ENCODE measurements around the gene LPAR4. TPM values are rescaled to one million over a fixed set of nuclear protein-coding genes. Genes with fewer than 3 reads are reported as not detected.

Gene LPAR4
- not detected for polyA plus RNA-seq (ENCODE audit: low read depth in 6 of 6)

GRCh38 chrX:78747489-78747888 lies at the start of gene LPAR4:
Gene LPAR4 (plus strand): TSS chrX:78747720. CDS start chrX:78754870, 7,150 bp downstream.
- Mint-ChIP-seq H3K4me3 (peak within 1 kb of the TSS in 2 of 8 donors; percentile 3 to 44), H3K9me3 (no peaks in the 10 kb centered on the region), H3K27ac (peak within 1 kb of the TSS in 4 of 6 donors; percentile 16 to 74 (median 51)), H3K36me3 (no peaks in the 10 kb centered on the region), H3K4me1 (peaks cover 0 to 12% (median 5%) of the 10 kb centered on the region in 3 donors), H3K27me3 (peaks cover 0 to 9% (median 0%) of the 10 kb centered on the region in 3 donors)
- ATAC-seq (ENCODE audit: low read depth in 2 of 2): no peak
- no peak for DNase-seq

GRCh38 chrX:78706071-78706470 lies 41.4 kb upstream of the LPAR4 start:
- ATAC-seq (ENCODE audit: low read depth in 2 of 2) (no peak), DNase-seq (no peak)
- peak overlapping the region in 1 of 6 donors; percentile 27 for H3K27ac Mint-ChIP-seq
- no peaks in the 10 kb centered on the region for H3K36me3 Mint-ChIP-seq
- H3K4me3 Mint-ChIP-seq: no peak overlapping the region
- H3K9me3 Mint-ChIP-seq: peaks cover 0 to 8% (median 4%) of the 10 kb centered on the region in 7 donors
- H3K4me1 Mint-ChIP-seq: peaks cover 0 to 5% (median 0%) of the 10 kb centered on the region in 3 donors
- H3K27me3 Mint-ChIP-seq: no peaks in the 10 kb centered on the region

GRCh38 chrX:78708262-78708661 lies 39.3 kb upstream of the LPAR4 start:
- no peaks in the 10 kb centered on the region for H3K36me3 Mint-ChIP-seq
- ATAC-seq (ENCODE audit: low read depth in 2 of 2): no peak
- DNase-seq: no peak
- H3K27ac Mint-ChIP-seq: no peak overlapping the region
- H3K4me3 Mint-ChIP-seq: no peak overlapping the region
- peaks cover 0 to 8% (median 1%) of the 10 kb centered on the region in 7 donors for H3K9me3 Mint-ChIP-seq
- peaks cover 0 to under 1% (median 0%) of the 10 kb centered on the region in 3 donors for H3K27me3 Mint-ChIP-seq
- peaks cover 0 to 5% (median 0%) of the 10 kb centered on the region in 3 donors for H3K4me1 Mint-ChIP-seq

- Mint-ChIP-seq H3K4me1 (peaks cover 0 to 5% (median 0%) of the 10 kb centered on the region in 3 donors), H3K9me3 (peaks cover 0 to 8% (median 1%) of the 10 kb centered on the region in 7 donors), H3K27ac (peak overlapping the region in 1 of 6 donors; percentile 65), H3K27me3 (peaks cover 0 to 6% (median 0%) of the 10 kb centered on the region in 3 donors), H3K36me3 (no peaks in the 10 kb centered on the region), H3K4me3 (no peak overlapping the region)
- ATAC-seq (ENCODE audit: low read depth in 2 of 2) (no peak), DNase-seq (no peak)
Observed at GRCh38 chrX:78708816-78709215, 38.7 kb upstream of the LPAR4 start.

GRCh38 chrX:78710171-78710570 lies 37.3 kb upstream of the LPAR4 start:
- peaks cover 0 to 5% (median 0%) of the 10 kb centered on the region in 3 donors for H3K4me1 Mint-ChIP-seq
- peaks cover 0 to under 1% of the 10 kb centered on the region in 2 donors for H3K36me3 Mint-ChIP-seq
- ATAC-seq (ENCODE audit: low read depth in 2 of 2) (no peak), DNase-seq (no peak)
- H3K9me3 Mint-ChIP-seq: peaks cover 0 to 4% (median 0%) of the 10 kb centered on the region in 7 donors
- no peak overlapping the region for H3K27ac Mint-ChIP-seq
- H3K4me3 Mint-ChIP-seq: no peak overlapping the region
- H3K27me3 Mint-ChIP-seq: peaks cover 0 to 7% (median 0%) of the 10 kb centered on the region in 3 donors

GRCh38 chrX:78712336-78712735 lies 35.2 kb upstream of the LPAR4 start:
- peaks cover 0 to 14% (median 5%) of the 10 kb centered on the region in 7 donors for H3K9me3 Mint-ChIP-seq
- no peak overlapping the region for H3K27ac Mint-ChIP-seq
- H3K36me3 Mint-ChIP-seq: peaks cover 0 to 6% of the 10 kb centered on the region in 2 donors
- peaks cover 0 to under 1% (median 0%) of the 10 kb centered on the region in 3 donors for H3K4me1 Mint-ChIP-seq
- DNase-seq: no peak
- no peak overlapping the region for H3K4me3 Mint-ChIP-seq
- ATAC-seq (ENCODE audit: low read depth in 2 of 2): no peak
- peaks cover 0 to 13% (median 0%) of the 10 kb centered on the region in 3 donors for H3K27me3 Mint-ChIP-seq

- H3K9me3 Mint-ChIP-seq: peaks cover 0 to 13% (median 4%) of the 10 kb centered on the region in 7 donors
- ATAC-seq (ENCODE audit: low read depth in 2 of 2): peak; percentile 71 to 75
- H3K4me3 Mint-ChIP-seq: peak overlapping the region in 1 of 8 donors; percentile 32
- H3K36me3 Mint-ChIP-seq: no peaks in the 10 kb centered on the region
- DNase-seq: no peak
- H3K4me1 Mint-ChIP-seq: peaks cover 9 to 14% (median 13%) of the 10 kb centered on the region in 3 donors
- no peaks in the 10 kb centered on the region for H3K27me3 Mint-ChIP-seq
- H3K27ac Mint-ChIP-seq: peak overlapping the region in 1 of 6 donors; percentile 1
Observed at GRCh38 chrX:78725287-78725686, 22.2 kb upstream of the LPAR4 start.

GRCh38 chrX:78746496-78746895 lies 1.0 kb upstream of the LPAR4 start:
- peak overlapping the region in 2 of 6 donors; percentile 58 to 74 for H3K27ac Mint-ChIP-seq
- ATAC-seq (ENCODE audit: low read depth in 2 of 2) (no peak), DNase-seq (no peak)
- H3K36me3 Mint-ChIP-seq: no peaks in the 10 kb centered on the region
- no peak overlapping the region for H3K4me3 Mint-ChIP-seq
- H3K9me3 Mint-ChIP-seq: no peaks in the 10 kb centered on the region
- H3K4me1 Mint-ChIP-seq: peaks cover 0 to 10% (median 2%) of the 10 kb centered on the region in 3 donors
- H3K27me3 Mint-ChIP-seq: peaks cover 0 to 9% (median 0%) of the 10 kb centered on the region in 3 donors

GRCh38 chrX:78747971-78748370 lies 451 bp downstream of the LPAR4 start:
- Mint-ChIP-seq H3K27ac (no peak overlapping the region), H3K27me3 (peaks cover 0 to 9% (median 0%) of the 10 kb centered on the region in 3 donors), H3K9me3 (no peaks in the 10 kb centered on the region), H3K4me1 (peaks cover 0 to 16% (median 10%) of the 10 kb centered on the region in 3 donors), H3K4me3 (peak overlapping the region in 2 of 8 donors; percentile 3 to 44), H3K36me3 (no peaks in the 10 kb centered on the region)
- ATAC-seq (ENCODE audit: low read depth in 2 of 2): no peak
- no peak for DNase-seq

- H3K36me3 Mint-ChIP-seq: no peaks in the 10 kb centered on the region
- H3K27me3 Mint-ChIP-seq: peaks cover 0 to 9% (median 0%) of the 10 kb centered on the region in 3 donors
- H3K4me1 Mint-ChIP-seq: peaks cover 6 to 22% (median 18%) of the 10 kb centered on the region in 3 donors
- no peak overlapping the region for H3K4me3 Mint-ChIP-seq
- H3K27ac Mint-ChIP-seq: no peak overlapping the region
- DNase-seq (no peak), ATAC-seq (ENCODE audit: low read depth in 2 of 2) (no peak)
- H3K9me3 Mint-ChIP-seq: no peaks in the 10 kb centered on the region
Observed at GRCh38 chrX:78748846-78749245, 1.3 kb downstream of the LPAR4 start.

- ATAC-seq (ENCODE audit: low read depth in 2 of 2) (no peak), DNase-seq (no peak)
- Mint-ChIP-seq H3K4me1 (peaks cover 19 to 41% (median 24%) of the 10 kb centered on the region in 3 donors), H3K36me3 (no peaks in the 10 kb centered on the region), H3K27ac (peak overlapping the region; percentile 63 to 93 (median 74)), H3K4me3 (peak overlapping the region; percentile 23 to 90 (median 76)), H3K27me3 (no peaks in the 10 kb centered on the region), H3K9me3 (peaks cover 0 to 2% (median 0%) of the 10 kb centered on the region in 7 donors)
Observed at GRCh38 chrX:78753571-78753970, 6.1 kb downstream of the LPAR4 start.

GRCh38 chrX:78754917-78755316 lies 7.4 kb downstream of the LPAR4 start:
- H3K9me3 Mint-ChIP-seq: peaks cover 0 to 4% (median 0%) of the 10 kb centered on the region in 7 donors
- ATAC-seq (ENCODE audit: low read depth in 2 of 2): peak; percentile 92 to 95

GRCh38 chrX:78759081-78759480 lies 11.6 kb downstream of the LPAR4 start:
- no peaks in the 10 kb centered on the region for H3K27me3 Mint-ChIP-seq
- DNase-seq (no peak), ATAC-seq (ENCODE audit: low read depth in 2 of 2) (no peak)
- H3K9me3 Mint-ChIP-seq: peaks cover 0 to 9% (median 0%) of the 10 kb centered on the region in 7 donors
- H3K27ac Mint-ChIP-seq: no peak overlapping the region
- peaks cover 13 to 29% (median 17%) of the 10 kb centered on the region in 3 donors for H3K4me1 Mint-ChIP-seq
- H3K4me3 Mint-ChIP-seq: no peak overlapping the region
- H3K36me3 Mint-ChIP-seq: no peaks in the 10 kb centered on the region

More at GRCh38 chrX:78754917-78755316, 7.4 kb downstream of the LPAR4 start:
- H3K27me3 Mint-ChIP-seq: no peaks in the 10 kb centered on the region
- H3K36me3 Mint-ChIP-seq: no peaks in the 10 kb centered on the region
- H3K4me3 Mint-ChIP-seq: peak overlapping the region; percentile 63 to 90 (median 81)
- DNase-seq: peak; percentile 40
- H3K27ac Mint-ChIP-seq: peak overlapping the region; percentile 49 to 93 (median 70)
- peaks cover 19 to 41% (median 30%) of the 10 kb centered on the region in 3 donors for H3K4me1 Mint-ChIP-seq

- no peak overlapping the region for H3K27ac Mint-ChIP-seq
- peaks cover 0 to 6% (median 0%) of the 10 kb centered on the region in 3 donors for H3K4me1 Mint-ChIP-seq
- ATAC-seq (ENCODE audit: low read depth in 2 of 2) (no peak), DNase-seq (no peak)
- H3K36me3 Mint-ChIP-seq: no peaks in the 10 kb centered on the region
- no peak overlapping the region for H3K4me3 Mint-ChIP-seq
- H3K9me3 Mint-ChIP-seq: peaks cover 0 to 2% (median 0%) of the 10 kb centered on the region in 7 donors
- peaks cover 0 to 7% (median 0%) of the 10 kb centered on the region in 3 donors for H3K27me3 Mint-ChIP-seq
Observed at GRCh38 chrX:78769101-78769755, 21.7 kb downstream of the LPAR4 start.

All from naive B cell (primary cell).